ENCODE data around the gene GDF10. TPM values are rescaled to one million over a fixed set of nuclear protein-coding genes. Genes with fewer than 3 reads are reported as not detected.

GDF10 gene
- total RNA-seq, 1 experiment from 2014 or later = 0.20 TPM

DNA sequence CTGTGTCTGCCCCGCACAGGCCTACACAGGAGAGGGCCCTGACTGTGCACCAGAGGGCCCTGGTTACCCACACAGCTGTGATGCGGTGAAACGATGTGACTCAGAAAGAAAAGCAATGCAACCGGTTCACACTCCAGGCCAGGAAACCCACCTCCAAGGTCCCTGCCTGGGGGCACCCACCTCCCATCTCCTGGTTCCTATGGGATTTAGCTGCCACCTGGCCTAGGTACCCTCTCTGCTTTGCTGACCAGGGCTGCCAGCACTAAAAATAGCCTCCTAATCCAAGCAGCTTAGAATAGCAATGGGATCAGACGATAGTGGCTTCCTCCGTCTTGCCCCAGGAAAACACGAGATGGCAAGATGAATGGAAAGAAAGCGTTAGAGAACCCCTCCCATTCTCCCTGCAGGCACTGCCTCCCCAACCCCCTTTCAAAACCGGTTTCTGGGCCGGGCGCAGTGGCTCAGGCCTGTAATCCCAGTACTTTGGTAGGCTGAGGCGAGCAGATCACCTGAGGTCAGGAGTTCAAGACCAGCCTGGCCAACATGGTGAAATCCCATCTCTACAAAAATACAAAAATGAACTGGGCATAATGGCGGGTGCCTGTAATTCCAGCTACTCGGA is 60.5 kb downstream of the GDF10 start:
- no peak overlapping the region for H2BK20ac ChIP-seq (ENCODE audit: low read depth, low read length, poor library complexity, severe bottlenecking)
- H2BK120ac ChIP-seq (ENCODE audit: low read depth, low read length, poor library complexity, severe bottlenecking) = no peak overlapping the region
- H3K14ac ChIP-seq (ENCODE audit: insufficient read depth, low read length) = no peak overlapping the region
- no peak overlapping the region for H2AFZ ChIP-seq (ENCODE audit: low read length)
- H3K56ac ChIP-seq (ENCODE audit: insufficient read length, low read depth, low read length) = no peak overlapping the region
- no peak overlapping the region for H3K27ac ChIP-seq (ENCODE audit: insufficient read length, low read depth, low read length)
- no peak overlapping the region for H2AK5ac ChIP-seq (ENCODE audit: insufficient read length, low read length)
- H3K79me2 ChIP-seq (ENCODE audit: insufficient read depth, low read length) = no peaks in the 10 kb centered on the region
- no peak overlapping the region for H4K8ac ChIP-seq (replicated peaks; ENCODE audit: insufficient read length, low read depth, low read length)
- H2BK5ac ChIP-seq (ENCODE audit: insufficient read length, low read length) = no peak overlapping the region
- Mint-ChIP-seq H3K27ac (no peak overlapping the region), H3K36me3 (ENCODE audit: insufficient read depth in 1 of 3, low read depth in 3 of 3) (no peaks in the 10 kb centered on the region), H3K4me1 (peaks cover 17 to 22% of the 10 kb centered on the region in 2 experiments), H3K4me3 (no peak overlapping the region), H3K27me3 (ENCODE audit: low read depth) (no peaks in the 10 kb centered on the region), H3K9me3 (no peaks in the 10 kb centered on the region; a peak in 1 of 5 replicates)
- H3K9me3 ChIP-seq (ENCODE audit: control insufficient read depth, low read depth, low read length) = no peaks in the 10 kb centered on the region
- no peaks in the 10 kb centered on the region for H3K27me3 ChIP-seq (ENCODE audit: insufficient read depth, low read length)
- no peak overlapping the region for H3K9ac ChIP-seq (ENCODE audit: extremely low read depth, insufficient read length, low read length)
- no peaks in the 10 kb centered on the region for H3K23me2 ChIP-seq (ENCODE audit: insufficient read length, low read depth, low read length, poor library complexity, severe bottlenecking)
- no peak overlapping the region for H4K5ac ChIP-seq (ENCODE audit: insufficient read length, low read depth, low read length)
- no peak overlapping the region for H3T11ph ChIP-seq (ENCODE audit: low read length)
- H4K91ac ChIP-seq (ENCODE audit: insufficient read length, low read depth, low read length) = no peak overlapping the region
- no peak for DNase-seq
- no peak overlapping the region for H3K23ac ChIP-seq (ENCODE audit: insufficient read length, low read depth, low read length)
- no peak overlapping the region for H3K4me2 ChIP-seq (ENCODE audit: insufficient read depth, insufficient read length, low read length)
- TF ChIP-seq, protein P1, sequence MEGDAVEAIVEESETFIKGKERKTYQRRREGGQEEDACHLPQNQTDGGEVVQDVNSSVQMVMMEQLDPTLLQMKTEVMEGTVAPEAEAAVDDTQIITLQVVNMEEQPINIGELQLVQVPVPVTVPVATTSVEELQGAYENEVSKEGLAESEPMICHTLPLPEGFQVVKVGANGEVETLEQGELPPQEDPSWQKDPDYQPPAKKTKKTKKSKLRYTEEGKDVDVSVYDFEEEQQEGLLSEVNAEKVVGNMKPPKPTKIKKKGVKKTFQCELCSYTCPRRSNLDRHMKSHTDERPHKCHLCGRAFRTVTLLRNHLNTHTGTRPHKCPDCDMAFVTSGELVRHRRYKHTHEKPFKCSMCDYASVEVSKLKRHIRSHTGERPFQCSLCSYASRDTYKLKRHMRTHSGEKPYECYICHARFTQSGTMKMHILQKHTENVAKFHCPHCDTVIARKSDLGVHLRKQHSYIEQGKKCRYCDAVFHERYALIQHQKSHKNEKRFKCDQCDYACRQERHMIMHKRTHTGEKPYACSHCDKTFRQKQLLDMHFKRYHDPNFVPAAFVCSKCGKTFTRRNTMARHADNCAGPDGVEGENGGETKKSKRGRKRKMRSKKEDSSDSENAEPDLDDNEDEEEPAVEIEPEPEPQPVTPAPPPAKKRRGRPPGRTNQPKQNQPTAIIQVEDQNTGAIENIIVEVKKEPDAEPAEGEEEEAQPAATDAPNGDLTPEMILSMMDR (conservative IDR thresholded peaks at IDR 0.05) = no peak
- no CpG with 5 or more reads among the region's 14 CpGs for WGBS (ENCODE audit: extremely low coverage, insufficient read length, low lambda C conversion rate)
- H3K4ac ChIP-seq (ENCODE audit: low read depth, low read length) = no peak overlapping the region
- no peaks in the 10 kb centered on the region for H4K20me1 ChIP-seq (ENCODE audit: control insufficient read depth, insufficient read depth, insufficient read length)
- H3K18ac ChIP-seq (ENCODE audit: insufficient read length, low read depth, low read length) = no peak overlapping the region
- H3K79me1 ChIP-seq (ENCODE audit: insufficient read depth, low read depth, low read length, poor library complexity, severe bottlenecking) = no peaks in the 10 kb centered on the region
- H2BK12ac ChIP-seq (ENCODE audit: insufficient read length, low read depth, low read length) = no peak overlapping the region
- no peak overlapping the region for H2BK15ac ChIP-seq (ENCODE audit: low read depth, low read length)
- no peaks in the 10 kb centered on the region for H3K4me1 ChIP-seq (ENCODE audit: insufficient read depth, low read length)
